HepG2 (cell line): Measurements from ENCODE around the gene MRPL28. TPM values are rescaled to one million over a fixed set of nuclear protein-coding genes. Genes with fewer than 3 reads are reported as not detected.
"Not testable (repeated sequence)": the region's sequence is repeated elsewhere in the genome, so short reads cannot be mapped to it uniquely, and the experiment has no call there.

ENCODE experiments used
- ATAC-seq: fragments of 200-7000 bp; cut with Tn5 transposase; 3 replicates; pipeline ENCODE4 v1.9.1; 2020; ENCODE audit warnings: mild to moderate bottlenecking, moderate library complexity
- BruUV-seq: library from RNA; stranded (reverse); fragments of 400-500 nt; replicated peaks from 2 replicates; lab custom pipeline; 2021; lab: Mats Ljungman, UMichigan
- CTCF ChIA-PET: fragments of 300-600 bp; formaldehyde crosslinking; extraction: SDS; loops from one replicate; lab custom pipeline; 2021; ENCODE audit warnings: low total read pairs, inconsistent platforms, low intra/inter-chr PET ratio; lab: Yijun Ruan, JAX
- POLR2A ChIA-PET: fragments of 350-600 bp; sonication (Branson Sonifier 250); formaldehyde crosslinking; loops from one replicate; lab custom pipeline; 2020; ENCODE audit warnings: antibody characterized with exemption, inconsistent platforms; lab: Yijun Ruan, JAX
- DNase-seq: peaks from one replicate; pipeline ENCODE4 v3.0.0-alpha.2; 2015; ENCODE audit warnings: low spot score
- FAIRE-seq: peaks from 3 replicates; lab custom pipeline; 2011; peaks lifted over from hg19 to GRCh38; lab: Jason Lieb, UNC
- H2AFZ ChIP-seq: one replicate; pipeline ENCODE4 v1.6.1; 2011; ENCODE audit warnings: low read length, inconsistent platforms
- H3K27ac ChIP-seq: fragments of 300-600 bp; 3 replicates; pipeline ENCODE4 v1.8.0; 2011; ENCODE audit warnings: mixed run types, mild to moderate bottlenecking, mixed read lengths, low read length, inconsistent platforms; ENCODE audit not compliant: insufficient read depth; ENCODE audit errors: extremely low read length
- H3K27me3 ChIP-seq, 2 experiments: fragments of 200-600 bp in 1 of 2; 2 replicates in 1 of 2; 3 replicates in 1 of 2; pipeline versions ENCODE4 v1.6.0 to v1.8.0; 2011; ENCODE audit warnings: low read length in 2 of 2, mild to moderate bottlenecking in 2 of 2, moderate library complexity in 2 of 2, inconsistent platforms in 1 of 2; ENCODE audit not compliant: insufficient read depth in 2 of 2, control insufficient read depth in 1 of 2
- H3K36me3 ChIP-seq, 2 experiments: fragments of 200-600 bp in 1 of 2; replicated peaks in 1 of 2; 2 replicates in 1 of 2; 3 replicates in 1 of 2; pipeline versions ENCODE4 v1.5.1 to v1.8.0; 2011; ENCODE audit warnings: low read length in 2 of 2, inconsistent platforms in 1 of 2; ENCODE audit not compliant: insufficient read depth in 2 of 2, control insufficient read depth in 1 of 2
- H3K4me1 ChIP-seq: 2 replicates; pipeline ENCODE4 v1.5.1; 2012; ENCODE audit warnings: low read length, inconsistent platforms; ENCODE audit not compliant: insufficient read depth
- H3K4me2 ChIP-seq: 2 replicates; pipeline ENCODE4 v1.6.0; 2011; ENCODE audit warnings: low read depth, low read length, inconsistent platforms
- H3K4me3 ChIP-seq, 3 experiments: fragments of 200-600 bp in 1 of 3; sonication (generic), shearing (Covaris generic) in 1 of 3; replicated peaks in 1 of 3; 2 replicates each; pipeline ENCODE4 v1.5.1; 2011 to 2016; ENCODE audit warnings: low read length in 3 of 3, inconsistent platforms in 2 of 3, low read depth in 2 of 3, mild to moderate bottlenecking in 2 of 3, control low read depth in 1 of 3, mixed read lengths in 1 of 3; ENCODE audit not compliant: insufficient read depth in 1 of 3
- H3K79me2 ChIP-seq: one replicate; pipeline ENCODE4 v1.6.1; 2011; ENCODE audit warnings: low read length, inconsistent platforms; ENCODE audit not compliant: insufficient read depth
- H3K9ac ChIP-seq: 2 replicates; pipeline ENCODE4 v1.6.0; 2011; ENCODE audit warnings: mild to moderate bottlenecking, low read depth, low read length, inconsistent platforms; ENCODE audit not compliant: insufficient read depth
- H3K9me3 ChIP-seq: 2 replicates; pipeline ENCODE4 v1.5.1; 2012; ENCODE audit warnings: mild to moderate bottlenecking, low read length
- H4K20me1 ChIP-seq: 2 replicates; pipeline ENCODE4 v1.6.0; 2011; ENCODE audit warnings: inconsistent platforms, mild to moderate bottlenecking, low read length, moderate library complexity; ENCODE audit not compliant: insufficient read depth
- WGBS: methylation state at CpG from one replicate; pipeline ENCODE4 v1.1.6; 2017; ENCODE audit warnings: low lambda C conversion rate; 5-methylcytosine and 5-hydroxymethylcytosine counted together
- in situ Hi-C: cut with HindIII; loops from 2 replicates; pipeline ENCODE4 v1.10.0; 2017; ENCODE audit warnings: low pct_unique_long_range_greater_than_20kb; ENCODE audit not compliant: extremely low pct_ligation_motif_present
- intact Hi-C: fragments of 100-400 bp; cut with micrococcal nuclease; formaldehyde crosslinking; loops from one replicate; pipeline ENCODE4 v1.10.0; 2022; ENCODE audit not compliant: unreplicated experiment
- polyA plus RNA-seq, 8 experiments: library from polyadenylated mRNA; depleted of rRNA in 3 of 8; stranded (reverse) in 7 of 8; unstranded in 1 of 8; fragments of >200 nt; fragmentation: Illumina TruSeq in 4 of 8; extraction: Trizol in 4 of 8; gene quantifications; 2 replicates each; pipeline versions ENCODE4 v1.2.1 to v1.2.3, GENCODE V29; 2011 to 2016; ENCODE audit warnings: low read depth in 4 of 8, missing spikeins in 1 of 8, mixed read lengths in 1 of 8; ENCODE audit not compliant: insufficient read depth in 1 of 8
- total RNA-seq, 5 experiments: library from RNA; depleted of rRNA; stranded (reverse); fragments of >200 nt; fragmentation: Illumina TruSeq; extraction: Trizol; gene quantifications; 2 replicates each; pipeline ENCODE4 v1.2.3, GENCODE V29; 2016; ENCODE audit warnings: low read depth in 1 of 5
- TF ChIP-seq, protein P1 (sequence below): sonication (generic); formaldehyde crosslinking; IDR thresholded peaks from 2 replicates; pipeline ENCODE4 v1.9.0; 2021; ENCODE audit warnings: mild to moderate bottlenecking, missing genetic modification reagents

The MRPL28 gene
- total and polyA plus RNA-seq, 2 of the 13 experiments (the other 11 are each of a cell fraction or from before 2014, with no cell fraction given) = 114 to 135 TPM

DNA sequence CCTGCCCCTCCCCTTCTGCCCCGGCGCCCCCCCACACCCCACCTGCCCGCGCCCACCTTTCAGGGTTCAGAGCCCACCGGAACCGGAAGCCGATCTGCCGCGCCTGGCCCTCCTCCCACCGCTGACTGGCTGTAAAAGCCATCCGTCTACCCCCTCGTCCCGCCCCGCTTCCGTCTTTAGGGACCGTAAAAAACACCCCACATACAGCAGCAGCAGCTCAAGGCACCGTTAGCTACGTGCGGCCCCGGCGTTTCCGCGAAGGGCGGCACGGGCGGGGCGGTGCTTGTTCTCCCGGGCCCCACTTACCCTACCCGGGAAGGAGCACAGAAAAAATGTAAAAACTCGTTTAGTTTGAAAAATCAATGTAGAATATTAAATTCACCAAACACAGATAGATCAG is at the start of gene MRPL28 (continued):
- TF ChIP-seq, protein P1, sequence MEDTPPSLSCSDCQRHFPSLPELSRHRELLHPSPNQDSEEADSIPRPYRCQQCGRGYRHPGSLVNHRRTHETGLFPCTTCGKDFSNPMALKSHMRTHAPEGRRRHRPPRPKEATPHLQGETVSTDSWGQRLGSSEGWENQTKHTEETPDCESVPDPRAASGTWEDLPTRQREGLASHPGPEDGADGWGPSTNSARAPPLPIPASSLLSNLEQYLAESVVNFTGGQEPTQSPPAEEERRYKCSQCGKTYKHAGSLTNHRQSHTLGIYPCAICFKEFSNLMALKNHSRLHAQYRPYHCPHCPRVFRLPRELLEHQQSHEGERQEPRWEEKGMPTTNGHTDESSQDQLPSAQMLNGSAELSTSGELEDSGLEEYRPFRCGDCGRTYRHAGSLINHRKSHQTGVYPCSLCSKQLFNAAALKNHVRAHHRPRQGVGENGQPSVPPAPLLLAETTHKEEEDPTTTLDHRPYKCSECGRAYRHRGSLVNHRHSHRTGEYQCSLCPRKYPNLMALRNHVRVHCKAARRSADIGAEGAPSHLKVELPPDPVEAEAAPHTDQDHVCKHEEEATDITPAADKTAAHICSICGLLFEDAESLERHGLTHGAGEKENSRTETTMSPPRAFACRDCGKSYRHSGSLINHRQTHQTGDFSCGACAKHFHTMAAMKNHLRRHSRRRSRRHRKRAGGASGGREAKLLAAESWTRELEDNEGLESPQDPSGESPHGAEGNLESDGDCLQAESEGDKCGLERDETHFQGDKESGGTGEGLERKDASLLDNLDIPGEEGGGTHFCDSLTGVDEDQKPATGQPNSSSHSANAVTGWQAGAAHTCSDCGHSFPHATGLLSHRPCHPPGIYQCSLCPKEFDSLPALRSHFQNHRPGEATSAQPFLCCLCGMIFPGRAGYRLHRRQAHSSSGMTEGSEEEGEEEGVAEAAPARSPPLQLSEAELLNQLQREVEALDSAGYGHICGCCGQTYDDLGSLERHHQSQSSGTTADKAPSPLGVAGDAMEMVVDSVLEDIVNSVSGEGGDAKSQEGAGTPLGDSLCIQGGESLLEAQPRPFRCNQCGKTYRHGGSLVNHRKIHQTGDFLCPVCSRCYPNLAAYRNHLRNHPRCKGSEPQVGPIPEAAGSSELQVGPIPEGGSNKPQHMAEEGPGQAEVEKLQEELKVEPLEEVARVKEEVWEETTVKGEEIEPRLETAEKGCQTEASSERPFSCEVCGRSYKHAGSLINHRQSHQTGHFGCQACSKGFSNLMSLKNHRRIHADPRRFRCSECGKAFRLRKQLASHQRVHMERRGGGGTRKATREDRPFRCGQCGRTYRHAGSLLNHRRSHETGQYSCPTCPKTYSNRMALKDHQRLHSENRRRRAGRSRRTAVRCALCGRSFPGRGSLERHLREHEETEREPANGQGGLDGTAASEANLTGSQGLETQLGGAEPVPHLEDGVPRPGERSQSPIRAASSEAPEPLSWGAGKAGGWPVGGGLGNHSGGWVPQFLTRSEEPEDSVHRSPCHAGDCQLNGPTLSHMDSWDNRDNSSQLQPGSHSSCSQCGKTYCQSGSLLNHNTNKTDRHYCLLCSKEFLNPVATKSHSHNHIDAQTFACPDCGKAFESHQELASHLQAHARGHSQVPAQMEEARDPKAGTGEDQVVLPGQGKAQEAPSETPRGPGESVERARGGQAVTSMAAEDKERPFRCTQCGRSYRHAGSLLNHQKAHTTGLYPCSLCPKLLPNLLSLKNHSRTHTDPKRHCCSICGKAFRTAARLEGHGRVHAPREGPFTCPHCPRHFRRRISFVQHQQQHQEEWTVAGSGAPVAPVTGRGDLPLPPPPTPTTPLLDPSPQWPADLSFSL (CRISPR knock-in tag) = no peak
- TF ChIP-seq, all 625 proteins: peak for 89

DNA sequence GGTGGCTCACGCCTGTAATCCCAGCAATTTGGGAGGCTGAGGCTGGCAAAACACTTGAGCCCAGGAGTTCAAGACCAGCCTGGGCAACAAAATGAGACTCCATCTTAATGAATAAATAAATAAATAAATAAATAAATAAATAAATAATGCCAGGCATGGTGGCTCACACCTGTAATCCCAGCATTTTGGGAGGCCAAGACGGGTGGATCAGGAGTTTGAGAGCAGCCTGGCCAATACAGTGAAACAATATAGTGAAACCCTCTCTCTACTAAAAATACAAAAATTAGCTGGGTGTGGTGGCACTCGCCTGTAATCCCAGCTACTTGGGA is 44.8 kb upstream of the MRPL28 start:
- H3K36me3 ChIP-seq, H3K9ac ChIP-seq, in situ Hi-C loops, CTCF ChIA-PET, H3K4me2 ChIP-seq, DNase-seq, BruUV-seq, H2AFZ ChIP-seq, intact Hi-C loops, FAIRE-seq, ATAC-seq, H3K4me3 ChIP-seq, H4K20me1 ChIP-seq, H3K79me2 ChIP-seq, H3K9me3 ChIP-seq, H3K27ac ChIP-seq, H3K27me3 ChIP-seq: not testable (repeated sequence)
- peaks cover 17% of the 10 kb centered on the region for H3K4me1 ChIP-seq
- POLR2A ChIA-PET = interaction anchor here (2.2 kb wide), 1 partner anchor 10 kb away, joined by 9 read pairs; no protein-coding TSS in a partner anchor
- WGBS = 87% methylated on average over 3 of the region's 3 CpGs
